ENCODE results near the gene RALGPS1. TPM values are rescaled to one million over a fixed set of nuclear protein-coding genes. Genes with fewer than 3 reads are reported as not detected.

The RALGPS1 gene
- polyA plus RNA-seq, 2 of the 4 experiments (the other 2 are of a cell fraction), result 5.0 to 7.9 TPM

DNA sequence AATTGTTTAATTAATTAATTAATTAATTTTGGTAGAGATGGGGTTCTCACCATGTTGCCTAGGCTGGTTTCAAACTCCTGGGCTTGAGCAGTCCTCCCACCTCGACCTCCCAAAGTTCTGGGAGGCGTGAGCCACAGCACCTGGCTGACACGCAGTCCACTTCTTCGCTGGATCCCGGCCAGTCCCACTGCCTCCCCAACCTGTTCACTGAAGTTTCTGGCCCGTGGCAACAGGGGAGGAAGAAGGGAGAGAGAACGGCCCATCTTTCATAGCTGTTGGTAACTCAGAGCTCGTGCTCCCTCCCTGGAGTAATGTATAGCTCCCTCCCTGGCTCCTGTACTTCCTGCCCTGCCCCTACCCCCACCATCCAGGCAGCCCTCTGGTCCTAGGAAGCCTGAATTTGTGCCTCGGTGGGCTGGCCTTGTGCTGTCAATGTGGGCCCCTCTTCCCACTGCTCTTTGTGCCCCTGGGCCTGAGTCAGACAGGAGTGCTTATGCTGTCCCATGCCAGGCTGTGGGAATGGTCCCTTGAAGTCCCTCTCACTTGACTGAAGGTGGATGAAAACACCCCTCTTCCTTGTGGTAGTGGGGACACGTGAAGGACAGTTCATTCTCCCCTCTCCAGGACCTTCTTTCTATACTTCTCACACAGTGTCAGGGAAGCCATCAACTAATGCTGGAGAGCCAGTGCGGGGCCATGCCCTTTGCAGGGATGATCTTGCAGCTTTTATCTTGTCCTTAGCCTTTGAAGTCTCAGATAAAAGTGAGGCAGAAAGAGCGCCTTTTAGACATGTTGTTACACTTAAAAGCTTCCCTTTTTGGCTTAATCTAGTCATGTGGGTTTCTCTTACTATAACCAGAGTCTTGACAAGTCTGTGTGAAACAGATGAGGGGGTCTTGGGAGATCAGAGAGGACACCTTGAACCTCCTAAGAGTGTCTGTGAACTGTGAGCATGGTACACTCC, 169.8 kb downstream of the RALGPS1 start:
- no peak for ATAC-seq
- POLR2A ChIA-PET, result no interaction called here
- CTCF ChIA-PET, result interaction anchor here (0.7 to 1.6 kb wide), 6 partner anchors 9 to 529 kb away, joined by 3 to 4 read pairs (median 3); no protein-coding TSS in a partner anchor

GRCh38 chr9:127085186-127085585, 170.6 kb downstream of the RALGPS1 start:
- ATAC-seq, result no peak
- DNase-seq (ENCODE audit: low read depth in 1 of 2, low spot score in 1 of 2), result no peak
- 87% methylated on average over 2 of the region's 2 CpGs for WGBS (ENCODE audit: missing lambda C conversion rate)
- TF ChIP-seq NPAS2 (CRISPR knock-in tag; IDR thresholded peaks at IDR 0.05; ENCODE audit: borderline replicate concordance) (no peak), RNF2 (IDR thresholded peaks at IDR 0.05; ENCODE audit: borderline replicate concordance, low read depth) (no peak), FOXS1 (CRISPR knock-in tag; IDR thresholded peaks at IDR 0.05) (no peak), CEBPB (IDR thresholded peaks at IDR 0.05) (no peak), RFX5 (IDR thresholded peaks at IDR 0.05) (no peak), GATA3 (IDR thresholded peaks at IDR 0.05; ENCODE audit: borderline replicate concordance) (no peak), CBX8 (IDR thresholded peaks at IDR 0.05) (no peak), POLR2AphosphoS2 (conservative IDR thresholded peaks at IDR 0.05; ENCODE audit: low read length) (no peak), EHF (CRISPR knock-in tag; IDR thresholded peaks at IDR 0.05) (no peak), HOXB13 (CRISPR knock-in tag; IDR thresholded peaks at IDR 0.05; ENCODE audit: low read depth) (no peak), NR3C1 (IDR thresholded peaks at IDR 0.05) (no peak), ZNF302 (CRISPR knock-in tag; IDR thresholded peaks at IDR 0.05) (no peak)
- TF ChIP-seq, protein P1, sequence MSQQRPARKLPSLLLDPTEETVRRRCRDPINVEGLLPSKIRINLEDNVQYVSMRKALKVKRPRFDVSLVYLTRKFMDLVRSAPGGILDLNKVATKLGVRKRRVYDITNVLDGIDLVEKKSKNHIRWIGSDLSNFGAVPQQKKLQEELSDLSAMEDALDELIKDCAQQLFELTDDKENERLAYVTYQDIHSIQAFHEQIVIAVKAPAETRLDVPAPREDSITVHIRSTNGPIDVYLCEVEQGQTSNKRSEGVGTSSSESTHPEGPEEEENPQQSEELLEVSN (IDR thresholded peaks at IDR 0.05; ENCODE audit: borderline replicate concordance, low read depth), result no peak
- FAIRE-seq, result no peak
- ChIA-PET POLR2A (no interaction called here), CTCF (interaction anchor here (0.7 to 1.6 kb wide), 2 partner anchors 16 to 530 kb away, joined by 3 to 4 read pairs; no protein-coding TSS in a partner anchor)
- no peaks in the 10 kb centered on the region for H3K4me1 ChIP-seq
- H3K4me2 ChIP-seq, result no peak overlapping the region
- no peak overlapping the region for H3K27ac ChIP-seq
- H3K4me3 ChIP-seq, result no peak overlapping the region
- H3K9me3 ChIP-seq, result no peaks in the 10 kb centered on the region

More for the DNA sequence above, 169.8 kb downstream of the RALGPS1 start:
- WGBS (ENCODE audit: missing lambda C conversion rate), result 74% methylated on average over 12 of the region's 12 CpGs
- H3K4me2 ChIP-seq, result no peak overlapping the region
- no peak for DNase-seq (ENCODE audit: low read depth in 1 of 2, low spot score in 1 of 2)
- H3K4me1 ChIP-seq, result no peaks in the 10 kb centered on the region
- no peak overlapping the region for H3K4me3 ChIP-seq
- H3K9me3 ChIP-seq, result no peaks in the 10 kb centered on the region
- no peak overlapping the region for H3K27ac ChIP-seq
- no peak for FAIRE-seq
- TF ChIP-seq EP300 (IDR thresholded peaks at IDR 0.05) (no peak), CHD4 (IDR thresholded peaks at IDR 0.05; ENCODE audit: borderline replicate concordance) (no peak), REST (IDR thresholded peaks at IDR 0.05) (no peak), ZSCAN20 (CRISPR knock-in tag; IDR thresholded peaks at IDR 0.05) (no peak), FOSL2 (IDR thresholded peaks at IDR 0.05) (no peak), FOSL2 (CRISPR knock-in tag; IDR thresholded peaks at IDR 0.05) (no peak), MAZ (IDR thresholded peaks at IDR 0.05; ENCODE audit: borderline replicate concordance, low read depth, low read length) (no peak), KDM5A (IDR thresholded peaks at IDR 0.05) (no peak), NPAS2 (CRISPR knock-in tag; IDR thresholded peaks at IDR 0.05; ENCODE audit: borderline replicate concordance) (no peak), JUN (IDR thresholded peaks at IDR 0.05) (no peak)

Data from A549 (cell line).